H1 (cell line): Measurements from ENCODE around the gene PDE4D. TPM values are rescaled to one million over a fixed set of nuclear protein-coding genes. Genes with fewer than 3 reads are reported as not detected.

Experiments used
- CEBPB ChIP-seq: IDR thresholded peaks from 2 replicates; pipeline ENCODE4 v1.6.1; 2012; ENCODE audit warnings: low read depth, low read length
- CREB1 ChIP-seq: IDR thresholded peaks from 2 replicates; pipeline ENCODE4 v1.6.1; 2012; ENCODE audit warnings: inconsistent platforms
- E2F6 ChIP-seq: IDR thresholded peaks from 2 replicates; pipeline ENCODE4 v1.6.1; 2012; ENCODE audit warnings: inconsistent platforms
- SUZ12 ChIP-seq: fragments of 200-600 bp; sonication (generic); IDR thresholded peaks from 2 replicates; pipeline ENCODE4 v1.6.1; 2012; ENCODE audit warnings: mild to moderate bottlenecking, inconsistent platforms, low read length, moderate library complexity, mixed read lengths
- TAF1 ChIP-seq: IDR thresholded peaks from 2 replicates; pipeline ENCODE4 v1.6.1; 2011; ENCODE audit warnings: mild to moderate bottlenecking, low read depth, low read length
- polyA plus RNA-seq, 7 experiments: library from polyadenylated mRNA; depleted of rRNA in 3 of 7; stranded (reverse) in 5 of 7; unstranded in 2 of 7; fragments of >200 nt in 5 of 7; fragments of 200-250 nt in 2 of 7; gene quantifications; 1 replicate in 5 of 7; 2 replicates in 1 of 7; 4 replicates in 1 of 7; pipeline versions ENCODE4 v1.2.1 to v1.2.3, GENCODE V29; 2011 to 2013; ENCODE audit warnings: missing spikeins in 2 of 7, mixed read lengths in 2 of 7
- total RNA-seq: library from RNA; stranded (reverse); fragmentation: NEBNext Ultra II Directional; extraction: Animal tissue kit (Norgen Biotek cat#: 25700); gene quantifications from 2 replicates; pipeline ENCODE4 v1.2.1, GENCODE V29; 2021

The PDE4D gene
- total and polyA plus RNA-seq, 2 of the 8 experiments (the other 6 are each of a cell fraction or from before 2014, with no cell fraction given), result 2.3 to 3.7 TPM

DNA sequence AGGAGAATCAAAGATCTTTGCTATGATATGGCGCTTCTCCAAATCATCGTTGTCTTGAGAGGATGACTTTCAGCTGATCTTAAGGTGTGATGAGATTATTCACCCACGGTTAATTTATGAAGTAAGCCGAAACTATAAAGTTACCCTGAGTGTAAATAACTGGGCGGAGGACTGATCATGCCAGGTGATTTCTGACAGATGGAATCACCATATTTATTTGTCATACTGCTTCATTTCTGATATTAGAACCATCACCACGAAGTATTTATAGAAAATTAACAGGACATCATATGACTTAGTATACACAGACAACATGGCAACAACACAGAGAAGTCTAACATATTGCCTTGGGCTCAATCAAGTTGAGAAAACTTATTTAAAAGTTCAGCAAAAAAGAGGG is 708.8 kb downstream of the PDE4D start (continued):
- TF ChIP-seq SUZ12, result no peak
- no peak for TF ChIP-seq E2F6
- TF ChIP-seq CREB1, result no peak
- no peak for TF ChIP-seq TAF1
- no peak for TF ChIP-seq CEBPB
- TF ChIP-seq, all 59 proteins: peak for 0
